ENCODE data around the gene TRPV6.

The TRPV6 gene

GRCh38 chr7:142868188-142868985 is 17.2 kb downstream of the TRPV6 start:
- H3K4me3 ChIP-seq (IDR thresholded peaks at IDR 0.05; ENCODE audit: insufficient read depth, low read depth, low read length), result no peak overlapping the region
- H3K27me3 ChIP-seq (ENCODE audit: insufficient read depth, low read depth), result no peaks in the 10 kb centered on the region

DNA sequence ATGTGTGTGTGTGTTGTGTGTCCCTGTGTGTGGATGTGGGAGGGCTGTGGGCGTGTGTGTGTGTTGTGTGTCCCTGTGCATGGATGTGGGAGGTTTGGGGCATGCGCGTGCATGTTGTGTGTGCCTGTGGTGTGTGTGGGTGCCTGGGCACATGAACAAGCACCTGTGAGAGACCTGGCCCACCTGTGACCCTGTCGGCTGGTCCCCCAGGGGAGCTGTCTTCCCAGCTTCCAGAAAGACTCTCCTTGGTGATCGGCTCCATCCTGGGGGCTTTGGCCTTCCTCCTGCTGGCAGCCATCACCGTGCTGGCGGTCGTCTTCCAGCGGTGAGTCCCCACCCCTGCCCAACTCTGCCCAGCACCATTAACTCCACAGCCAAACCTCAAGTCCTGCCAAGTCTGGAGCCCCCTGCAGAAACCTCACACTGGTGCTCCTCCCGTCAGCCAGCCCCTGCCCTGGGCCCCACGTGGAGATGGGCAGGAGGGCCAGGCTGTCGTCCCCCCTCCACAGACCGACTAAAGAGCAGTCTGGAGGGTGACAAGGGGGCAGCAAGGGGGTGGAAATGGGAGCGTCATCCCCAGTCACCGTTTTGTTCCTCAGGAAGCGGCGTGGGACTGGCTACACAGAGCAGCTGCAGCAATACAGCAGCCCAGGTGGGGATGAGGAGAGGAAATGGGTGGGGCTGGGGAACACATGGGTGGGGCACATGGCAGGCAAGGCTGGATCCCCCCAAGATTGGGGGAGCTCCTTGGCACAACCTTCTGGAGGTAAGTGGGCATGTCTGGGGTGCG is 18.0 kb downstream of the TRPV6 start:
- Histone ChIP-seq H3K27me3 (ENCODE audit: insufficient read depth, low read depth) (no peaks in the 10 kb centered on the region), H3K27ac (no peak overlapping the region), H4K20me1 (ENCODE audit: insufficient read depth) (no peaks in the 10 kb centered on the region), H3K9ac (no peak overlapping the region), H3K36me3 (ENCODE audit: insufficient read depth) (no peaks in the 10 kb centered on the region), H3K4me1 (ENCODE audit: low read depth, poor library complexity, severe bottlenecking) (no peaks in the 10 kb centered on the region), H3K4me2 (no peak overlapping the region), H3K79me2 (ENCODE audit: insufficient read depth, low read depth) (no peaks in the 10 kb centered on the region), H3K4me3 (IDR thresholded peaks at IDR 0.05; ENCODE audit: insufficient read depth, low read depth, low read length) (no peak overlapping the region), H2AFZ (ENCODE audit: low read depth) (no peak overlapping the region)
- TF ChIP-seq, protein P1, sequence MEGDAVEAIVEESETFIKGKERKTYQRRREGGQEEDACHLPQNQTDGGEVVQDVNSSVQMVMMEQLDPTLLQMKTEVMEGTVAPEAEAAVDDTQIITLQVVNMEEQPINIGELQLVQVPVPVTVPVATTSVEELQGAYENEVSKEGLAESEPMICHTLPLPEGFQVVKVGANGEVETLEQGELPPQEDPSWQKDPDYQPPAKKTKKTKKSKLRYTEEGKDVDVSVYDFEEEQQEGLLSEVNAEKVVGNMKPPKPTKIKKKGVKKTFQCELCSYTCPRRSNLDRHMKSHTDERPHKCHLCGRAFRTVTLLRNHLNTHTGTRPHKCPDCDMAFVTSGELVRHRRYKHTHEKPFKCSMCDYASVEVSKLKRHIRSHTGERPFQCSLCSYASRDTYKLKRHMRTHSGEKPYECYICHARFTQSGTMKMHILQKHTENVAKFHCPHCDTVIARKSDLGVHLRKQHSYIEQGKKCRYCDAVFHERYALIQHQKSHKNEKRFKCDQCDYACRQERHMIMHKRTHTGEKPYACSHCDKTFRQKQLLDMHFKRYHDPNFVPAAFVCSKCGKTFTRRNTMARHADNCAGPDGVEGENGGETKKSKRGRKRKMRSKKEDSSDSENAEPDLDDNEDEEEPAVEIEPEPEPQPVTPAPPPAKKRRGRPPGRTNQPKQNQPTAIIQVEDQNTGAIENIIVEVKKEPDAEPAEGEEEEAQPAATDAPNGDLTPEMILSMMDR (conservative IDR thresholded peaks at IDR 0.05; ENCODE audit: low read depth, low read length), result no peak

More at GRCh38 chr7:142868188-142868985, 17.2 kb downstream of the TRPV6 start:
- H3K4me1 ChIP-seq (ENCODE audit: low read depth, poor library complexity, severe bottlenecking), result no peaks in the 10 kb centered on the region
- no peak overlapping the region for H2AFZ ChIP-seq (ENCODE audit: low read depth)
- H4K20me1 ChIP-seq (ENCODE audit: insufficient read depth), result no peaks in the 10 kb centered on the region
- TF ChIP-seq, protein P1 (conservative IDR thresholded peaks at IDR 0.05; ENCODE audit: low read depth, low read length), result no peak
- H3K27ac ChIP-seq, result no peak overlapping the region
- no peaks in the 10 kb centered on the region for H3K79me2 ChIP-seq (ENCODE audit: insufficient read depth, low read depth)
- H3K36me3 ChIP-seq (ENCODE audit: insufficient read depth), result no peaks in the 10 kb centered on the region
- H3K4me2 ChIP-seq, result no peak overlapping the region
- H3K9ac ChIP-seq, result no peak overlapping the region

DNA sequence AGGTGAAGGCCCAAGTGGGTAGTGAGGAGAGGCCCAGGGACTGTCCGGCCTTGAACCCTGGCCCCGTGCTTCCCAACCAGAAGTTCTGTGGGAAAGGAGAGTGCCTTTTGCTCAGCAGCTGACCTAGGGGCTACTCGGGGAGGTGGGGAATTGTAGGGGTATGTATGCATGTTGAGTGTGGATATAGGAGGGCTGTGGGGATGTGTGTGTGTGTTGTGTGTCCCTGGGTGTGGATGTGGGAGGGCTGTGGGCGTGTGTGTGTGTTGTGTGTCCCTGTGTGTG is 18.5 kb downstream of the TRPV6 start:
- Histone ChIP-seq H3K36me3 (ENCODE audit: insufficient read depth) (no peaks in the 10 kb centered on the region), H2AFZ (ENCODE audit: low read depth) (no peak overlapping the region), H4K20me1 (ENCODE audit: insufficient read depth) (no peaks in the 10 kb centered on the region), H3K4me3 (IDR thresholded peaks at IDR 0.05; ENCODE audit: insufficient read depth, low read depth, low read length) (no peak overlapping the region), H3K79me2 (ENCODE audit: insufficient read depth, low read depth) (no peaks in the 10 kb centered on the region), H3K4me2 (no peak overlapping the region), H3K9ac (no peak overlapping the region), H3K27ac (no peak overlapping the region), H3K4me1 (ENCODE audit: low read depth, poor library complexity, severe bottlenecking) (no peaks in the 10 kb centered on the region), H3K27me3 (ENCODE audit: insufficient read depth, low read depth) (no peaks in the 10 kb centered on the region)
- TF ChIP-seq, protein P1 (conservative IDR thresholded peaks at IDR 0.05; ENCODE audit: low read depth, low read length), result no peak

DNA sequence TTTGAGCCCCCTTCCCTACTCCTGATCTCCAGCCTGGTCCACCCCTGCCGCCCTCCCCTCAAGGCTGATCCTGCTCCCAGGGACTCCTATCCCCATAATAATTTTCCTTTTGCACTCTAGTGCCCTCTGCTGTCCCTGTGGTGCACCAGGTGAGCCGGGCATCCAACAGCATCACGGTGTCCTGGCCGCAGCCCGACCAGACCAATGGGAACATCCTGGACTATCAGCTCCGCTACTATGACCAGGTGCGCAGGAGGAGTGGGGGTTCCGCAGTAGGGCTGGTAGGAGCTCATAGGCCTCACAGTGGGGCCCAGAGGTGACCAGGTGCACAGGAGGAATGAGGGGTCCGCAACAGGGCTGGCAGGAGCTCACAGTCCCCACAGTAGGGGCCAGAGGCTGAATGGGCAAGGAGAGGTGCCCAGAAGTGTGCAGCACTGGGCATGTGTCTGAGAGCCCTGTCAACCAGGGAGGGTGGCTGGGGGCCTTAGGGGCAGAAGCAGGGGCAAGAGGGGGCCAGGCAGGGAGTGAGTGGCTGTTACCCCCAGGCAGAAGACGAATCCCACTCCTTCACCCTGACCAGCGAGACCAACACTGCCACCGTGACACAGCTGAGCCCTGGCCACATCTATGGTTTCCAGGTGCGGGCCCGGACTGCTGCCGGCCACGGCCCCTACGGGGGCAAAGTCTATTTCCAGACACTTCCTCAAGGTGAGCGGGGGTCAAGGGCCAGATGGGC is 19.0 kb downstream of the TRPV6 start:
- no peaks in the 10 kb centered on the region for H3K36me3 ChIP-seq (ENCODE audit: insufficient read depth)
- no peaks in the 10 kb centered on the region for H3K27me3 ChIP-seq (ENCODE audit: insufficient read depth, low read depth)
- H3K4me3 ChIP-seq (IDR thresholded peaks at IDR 0.05; ENCODE audit: insufficient read depth, low read depth, low read length), result no peak overlapping the region
- H4K20me1 ChIP-seq (ENCODE audit: insufficient read depth), result no peaks in the 10 kb centered on the region
- H2AFZ ChIP-seq (ENCODE audit: low read depth), result no peak overlapping the region
- TF ChIP-seq, protein P1 (conservative IDR thresholded peaks at IDR 0.05; ENCODE audit: low read depth, low read length), result peak; percentile 81
- H3K4me1 ChIP-seq (ENCODE audit: low read depth, poor library complexity, severe bottlenecking), result no peaks in the 10 kb centered on the region
- H3K9ac ChIP-seq, result no peak overlapping the region
- no peaks in the 10 kb centered on the region for H3K79me2 ChIP-seq (ENCODE audit: insufficient read depth, low read depth)
- no peak overlapping the region for H3K27ac ChIP-seq
- no peak overlapping the region for H3K4me2 ChIP-seq

Data from KMS-11 (cell line).